Measurements from ENCODE around the gene PLA2G3.

Gene PLA2G3

DNA sequence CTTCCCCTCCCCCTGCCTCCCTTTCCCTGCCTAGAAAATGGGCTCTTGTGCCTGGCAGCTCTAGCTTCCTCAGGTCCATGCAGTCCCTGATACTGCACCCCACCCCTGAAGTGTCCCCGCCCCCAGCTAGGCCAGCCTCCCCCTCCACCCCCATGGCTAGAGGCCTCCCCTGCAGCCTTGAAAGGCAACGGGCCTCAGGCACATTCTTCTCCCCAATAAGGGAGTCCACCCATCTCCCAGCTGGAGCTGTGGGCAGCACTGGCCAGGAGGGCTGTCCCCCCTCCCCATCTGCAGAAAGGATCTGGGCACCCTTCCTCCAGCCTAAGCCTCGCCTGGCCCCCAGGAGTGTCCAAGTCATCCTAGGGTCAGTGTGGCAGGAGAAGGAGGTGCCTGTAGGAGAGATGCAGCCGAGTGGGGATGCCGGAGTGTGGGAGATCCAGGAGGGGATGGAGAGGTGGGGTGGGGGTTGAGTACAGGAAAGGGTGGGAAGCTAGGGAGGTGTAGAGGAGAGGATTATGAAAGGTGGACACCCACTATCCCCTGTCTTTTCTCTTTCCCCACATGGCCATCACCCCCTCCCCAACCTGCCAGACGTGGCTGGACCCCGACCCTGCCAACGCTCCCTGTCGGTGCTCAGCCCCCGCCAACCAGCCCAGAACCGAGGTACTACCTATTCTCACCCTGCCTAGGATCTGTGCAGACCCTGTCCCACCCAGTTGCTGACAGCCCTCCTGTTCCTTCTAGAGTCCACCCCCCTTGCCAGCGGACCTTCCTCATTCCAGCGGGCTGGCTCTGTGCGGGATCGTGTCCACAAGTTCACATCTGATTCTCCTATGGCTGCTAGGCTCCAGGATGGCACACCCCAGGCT lies 49.9 kb downstream of the PLA2G3 start:
- DNase-seq (ENCODE audit: extremely low spot score, insufficient read length, low read depth) (no peak), FAIRE-seq (no peak)

DNA sequence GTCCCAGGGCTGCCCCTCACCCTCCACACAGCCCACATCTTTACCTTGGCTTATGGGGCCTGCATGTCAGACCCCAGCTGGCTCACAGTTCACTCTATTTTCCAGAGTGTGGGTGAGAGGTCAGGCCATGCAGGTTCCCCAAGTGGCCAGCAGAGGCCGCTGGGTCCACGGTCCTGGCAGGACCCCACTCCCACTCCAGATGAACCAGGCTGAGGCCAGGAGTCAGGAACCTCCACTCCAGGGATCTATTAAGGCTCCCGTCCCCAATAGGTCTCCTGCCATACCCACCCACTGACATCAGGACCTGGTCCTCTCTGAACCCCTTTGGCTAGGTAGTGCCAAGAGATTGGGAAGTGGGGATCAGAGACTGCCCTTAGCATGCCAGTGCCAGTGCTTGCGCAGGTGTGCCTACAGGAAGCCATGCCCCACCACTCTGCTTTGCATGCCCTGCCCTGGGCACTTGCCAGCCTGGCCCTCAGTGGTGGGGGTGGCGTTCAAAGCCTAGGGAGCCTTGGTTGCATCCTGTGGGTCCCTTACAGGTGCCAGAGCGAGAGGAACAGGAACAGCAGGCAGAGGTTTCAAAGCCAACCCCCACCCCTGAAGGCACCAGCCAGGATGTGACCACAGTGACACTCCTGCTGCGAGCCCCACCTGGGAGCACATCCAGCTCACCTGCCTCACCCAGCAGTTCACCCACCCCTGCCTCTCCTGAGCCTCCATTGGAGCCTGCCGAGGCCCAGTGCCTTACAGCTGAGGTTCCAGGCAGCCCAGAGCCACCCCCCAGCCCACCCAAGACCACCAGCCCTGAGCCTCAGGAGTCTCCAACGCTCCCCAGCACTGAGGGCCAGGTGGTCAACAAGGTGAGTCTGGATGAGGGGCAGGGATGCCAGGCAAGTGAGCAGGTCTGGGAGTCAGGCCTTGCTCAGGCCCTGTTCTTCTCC lies 50.9 kb downstream of the PLA2G3 start:
- DNase-seq (ENCODE audit: extremely low spot score, insufficient read length, low read depth) (peak; percentile 37), FAIRE-seq (peak; percentile 62)

DNA sequence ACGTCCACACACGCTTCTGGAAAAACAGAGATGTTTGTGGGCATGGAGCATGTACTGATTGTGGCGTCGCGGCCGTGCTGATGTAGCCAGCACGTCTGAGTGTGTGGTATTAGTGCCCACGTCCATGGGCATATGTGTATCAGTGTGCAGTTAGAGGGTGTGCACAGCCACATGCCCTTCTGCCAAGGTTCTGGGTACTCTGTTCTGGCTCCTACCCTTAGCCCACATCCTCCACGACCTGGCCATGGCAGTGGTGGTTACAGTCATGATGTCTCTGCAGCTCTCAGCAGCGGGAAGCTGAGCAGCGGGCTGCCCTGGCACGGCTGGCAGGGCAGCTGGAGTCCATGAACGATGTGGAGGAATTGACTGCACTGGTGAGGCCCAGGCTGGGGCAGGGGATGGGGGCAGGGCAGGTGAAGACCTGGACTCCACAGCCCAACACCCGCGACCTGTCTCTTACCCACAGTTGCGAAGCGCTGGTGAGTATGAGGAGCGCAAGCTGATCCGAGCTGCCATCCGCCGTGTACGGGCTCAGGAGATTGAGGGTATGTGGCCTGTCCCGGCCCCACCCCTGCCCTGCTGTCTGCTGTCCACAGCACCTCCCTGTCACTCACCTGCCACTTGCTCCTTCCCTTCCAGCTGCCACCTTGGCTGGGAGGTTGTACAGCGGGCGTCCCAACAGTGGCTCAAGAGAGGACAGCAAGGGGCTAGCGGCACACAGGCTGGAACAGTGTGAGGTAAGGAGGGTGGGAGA lies 51.9 kb downstream of the PLA2G3 start:
- FAIRE-seq: no peak
- DNase-seq (ENCODE audit: extremely low spot score, insufficient read length, low read depth): no peak

DNA sequence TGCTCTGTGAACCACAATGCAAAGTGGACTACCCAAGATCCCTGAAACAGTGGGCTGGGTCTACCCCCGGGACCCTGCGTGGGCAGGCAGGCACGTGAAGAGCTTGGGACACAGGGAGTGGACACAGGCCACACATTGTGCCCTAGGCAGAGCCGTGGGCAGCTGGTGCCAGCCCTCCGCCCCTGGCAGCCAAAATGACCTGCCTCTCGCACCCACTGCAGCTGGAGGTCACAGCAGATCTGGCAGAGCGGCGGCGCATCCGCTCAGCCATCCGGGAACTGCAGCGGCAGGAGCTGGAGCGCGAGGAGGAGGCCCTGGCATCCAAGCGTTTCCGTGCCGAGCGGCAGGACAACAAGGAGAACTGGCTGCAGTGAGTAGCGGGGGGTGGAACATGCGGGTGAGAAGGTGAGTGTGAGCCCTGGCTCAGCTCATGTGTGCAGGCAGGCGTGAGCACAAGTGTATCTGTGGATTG lies 52.5 kb downstream of the PLA2G3 start:
- FAIRE-seq (no peak), DNase-seq (ENCODE audit: extremely low spot score, insufficient read length, low read depth) (no peak)

DNA sequence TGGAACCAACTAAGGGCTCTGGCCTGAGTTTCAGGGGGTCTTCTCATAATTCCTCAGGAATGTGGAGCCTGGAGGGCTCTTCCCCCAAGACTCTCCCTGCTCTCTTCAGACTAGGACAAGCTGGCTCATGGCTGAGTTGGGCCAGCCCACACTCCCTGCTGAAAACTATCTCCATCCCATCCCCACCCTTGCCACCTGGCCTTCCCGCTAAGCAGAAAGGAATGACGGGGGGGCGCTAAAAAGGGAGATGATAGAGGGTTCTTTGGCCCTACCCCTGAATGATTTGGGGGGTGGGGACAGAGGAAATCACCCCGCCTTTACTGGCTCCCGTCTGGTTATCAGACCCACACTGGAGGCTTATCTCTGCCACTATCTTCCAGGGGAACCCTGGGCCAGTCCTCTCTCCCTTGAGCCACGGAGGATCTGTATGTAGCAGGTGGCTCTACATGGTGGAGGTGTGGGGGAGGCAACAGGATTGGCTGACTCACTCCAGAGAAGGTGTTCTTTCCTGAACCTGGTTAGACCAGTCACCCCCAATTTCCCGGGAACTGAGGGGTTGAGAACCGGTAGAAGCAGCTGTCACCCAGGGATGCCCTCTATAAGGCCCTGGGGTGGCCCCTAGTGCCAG lies 53.5 kb downstream of the PLA2G3 start:
- FAIRE-seq (no peak), DNase-seq (ENCODE audit: extremely low spot score, insufficient read length, low read depth) (no peak)

DNA sequence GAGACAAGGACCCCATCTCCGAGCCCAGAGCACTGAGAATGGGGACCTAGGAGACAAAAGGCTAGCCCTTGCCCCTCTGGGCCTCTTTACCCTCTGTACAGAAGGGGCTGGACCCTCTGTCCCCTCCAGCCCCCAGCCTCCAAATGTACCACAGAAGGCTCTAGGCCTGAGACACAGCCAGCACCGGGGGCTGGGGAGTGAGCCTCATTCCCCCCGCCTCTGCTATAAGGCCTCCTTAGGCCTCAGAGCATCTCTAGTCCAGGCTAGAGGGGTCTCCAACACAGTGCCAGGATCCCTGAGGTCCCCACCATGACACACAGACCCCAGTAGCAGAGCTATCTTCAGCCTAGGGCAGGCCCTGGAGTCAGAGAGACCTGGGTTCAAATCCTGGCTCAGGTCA lies 54.4 kb downstream of the PLA2G3 start:
- DNase-seq (ENCODE audit: extremely low spot score, insufficient read length, low read depth): no peak
- no peak for FAIRE-seq

DNA sequence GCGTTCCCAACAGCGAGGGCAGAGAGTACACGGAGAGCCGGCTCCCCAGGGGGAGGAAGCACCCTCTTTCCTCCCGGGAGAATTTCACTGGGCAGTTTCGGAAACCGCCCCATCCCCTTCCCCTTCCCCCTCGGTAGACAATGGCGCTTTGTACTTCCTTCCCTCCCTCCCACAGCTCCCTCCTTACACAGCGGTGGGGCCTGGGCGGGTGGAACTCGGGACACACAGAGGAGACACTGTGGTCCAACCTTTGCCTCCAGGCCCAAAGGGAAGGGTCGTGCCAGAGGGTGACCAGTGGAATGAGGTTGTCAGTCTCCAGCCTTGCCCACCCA lies 54.8 kb downstream of the PLA2G3 start:
- FAIRE-seq (no peak), DNase-seq (ENCODE audit: extremely low spot score, insufficient read length, low read depth) (no peak)

DNA sequence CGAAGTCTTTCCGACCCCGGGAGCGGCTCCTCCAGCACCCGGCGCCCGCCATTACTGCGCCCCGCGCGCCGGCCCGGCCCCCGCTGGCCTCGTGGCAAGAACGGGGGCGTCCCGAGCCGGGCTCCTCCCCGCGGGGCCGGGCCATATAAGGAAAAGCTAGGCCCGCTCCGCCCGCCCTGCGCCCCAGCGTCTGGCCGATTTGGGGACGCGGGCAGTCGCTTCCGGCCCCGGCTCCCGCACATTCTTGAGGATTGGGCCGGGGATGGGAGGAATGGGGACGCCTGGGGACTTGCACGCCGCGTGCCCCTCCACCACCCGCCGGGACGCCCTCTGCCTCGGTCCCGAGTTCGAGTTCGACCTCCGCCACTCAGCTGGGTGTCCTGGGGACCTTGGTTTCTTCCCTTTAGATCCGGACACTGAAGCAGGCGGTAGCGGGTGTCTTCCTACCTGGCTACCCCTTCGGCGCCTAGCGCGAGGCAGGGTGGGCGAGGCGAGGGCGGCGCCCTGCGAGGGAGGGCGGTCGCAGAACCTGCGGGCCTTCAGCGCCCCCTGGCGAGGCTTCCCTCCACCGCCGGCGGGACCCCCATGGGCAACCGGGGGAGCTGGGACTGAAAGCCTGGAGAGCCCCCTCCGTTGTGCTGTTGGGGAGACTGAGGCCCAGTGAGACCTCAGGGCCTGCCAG lies 55.4 kb downstream of the PLA2G3 start:
- FAIRE-seq (peak; percentile 93), DNase-seq (ENCODE audit: extremely low spot score, insufficient read length, low read depth) (peak; percentile 84)

Measured in GM18507 (cell line).